Measurements from ENCODE around the gene SPINT2.

DNA sequence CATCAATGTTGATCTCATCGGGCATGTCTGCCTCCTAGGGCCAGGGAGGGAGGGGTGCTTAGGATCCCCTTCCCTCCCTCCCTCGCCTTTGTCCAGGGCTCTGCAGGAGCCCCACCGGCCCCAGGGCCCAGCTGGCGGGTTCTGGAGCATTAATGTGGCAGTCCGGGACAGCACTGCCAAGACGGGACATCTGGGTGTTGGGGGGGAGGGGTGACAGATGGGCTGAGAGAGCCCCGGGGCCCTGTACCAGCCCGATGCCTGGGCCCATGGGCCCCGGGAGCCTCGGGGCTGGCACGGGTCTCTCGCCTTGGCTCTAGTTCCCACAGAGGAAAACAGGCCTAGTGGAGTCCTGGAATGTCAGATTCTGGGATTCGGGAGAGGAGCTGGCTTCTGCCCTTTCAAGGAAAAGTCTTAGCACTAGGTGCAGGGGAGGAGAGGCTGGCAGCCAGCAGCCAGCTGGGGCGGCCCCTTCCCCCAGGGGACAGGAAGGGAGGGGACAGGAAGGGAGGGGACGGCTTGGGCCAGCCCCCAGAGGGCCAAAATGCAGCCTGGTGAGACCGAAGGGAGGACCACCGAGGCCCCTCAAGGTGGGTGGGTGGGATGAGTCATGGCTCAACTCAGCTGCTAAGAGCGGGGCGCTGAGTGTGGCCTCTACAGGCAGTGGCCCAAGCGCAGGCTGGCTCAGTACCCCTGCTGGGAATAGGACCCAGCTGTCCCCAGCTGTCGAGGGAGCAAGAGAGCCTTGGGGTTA lies 11.3 kb upstream of the SPINT2 start:
- TF ChIP-seq POLR2A (IDR thresholded peaks at IDR 0.05; ENCODE audit: low read length) (no peak), GATA1 (IDR thresholded peaks at IDR 0.05; ENCODE audit: low read depth, low read length) (no peak)

Data from erythroblast (primary cell).